NCI-H748 (cell line): ENCODE data around the gene CGGBP1.
"Not testable (repeated sequence)": the region's sequence is repeated elsewhere in the genome, so short reads cannot be mapped to it uniquely, and the experiment has no call there.

Experiments
- DNase-seq: peaks from one replicate; lab custom pipeline; 2025; ENCODE audit not compliant: unreplicated experiment; lab: John Stamatoyannopoulos, UW

CGGBP1 gene

DNA sequence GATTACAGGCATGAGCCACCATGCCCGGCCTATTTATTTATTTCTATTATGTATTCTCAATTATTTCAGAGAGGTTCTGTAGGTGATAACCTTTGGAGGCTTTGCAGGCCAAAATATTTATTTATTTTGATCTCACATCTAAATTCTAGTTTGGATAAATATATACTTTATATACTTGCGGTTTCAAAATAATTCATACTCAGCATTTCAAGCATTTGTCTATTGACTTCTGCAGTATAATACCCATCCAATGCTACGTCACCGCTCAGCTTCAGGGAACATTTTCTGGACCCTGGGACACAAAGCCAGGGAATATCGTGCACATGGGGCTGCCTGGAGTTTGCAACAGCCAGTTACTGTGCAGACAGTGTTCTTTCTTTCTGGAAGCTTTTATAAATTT lies 22.6 kb downstream of the CGGBP1 start:
- DNase-seq = no peak

DNA sequence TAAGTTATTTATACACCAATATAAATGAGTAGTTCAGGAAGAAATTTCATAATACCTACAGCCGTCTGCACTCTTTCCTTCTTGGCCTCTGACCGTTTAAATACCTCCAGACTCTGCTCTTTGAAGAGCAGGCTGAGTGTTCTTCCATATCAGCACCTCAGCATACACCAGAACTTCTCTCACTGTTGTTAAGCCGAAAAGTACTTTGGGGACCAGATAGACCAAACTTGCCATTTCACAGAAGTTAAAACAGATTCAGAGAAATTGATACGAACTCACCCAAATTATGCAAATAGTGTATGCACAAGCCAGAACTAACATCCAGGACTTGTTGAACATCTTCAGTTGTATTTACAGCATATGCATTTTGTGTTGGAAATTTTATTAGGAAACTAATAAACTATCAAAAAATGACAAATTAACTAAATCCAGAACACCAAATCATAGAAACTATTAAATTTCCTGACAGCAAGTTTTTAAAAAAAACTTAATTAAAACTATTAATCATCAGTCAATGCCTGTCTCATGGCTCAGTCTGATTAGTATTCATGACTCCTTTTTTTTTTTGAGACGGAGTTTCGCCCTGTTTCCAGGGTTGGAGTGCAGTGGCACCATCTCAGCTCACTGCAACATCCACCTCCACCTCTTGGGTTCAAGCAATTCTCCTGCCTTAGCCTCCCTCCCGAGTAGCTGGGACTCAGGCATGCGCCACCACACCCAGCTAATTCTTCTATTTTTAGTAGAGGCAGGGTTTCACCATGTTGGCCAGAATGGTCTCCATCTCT lies 24.1 kb downstream of the CGGBP1 start:
- DNase-seq = no peak

DNA sequence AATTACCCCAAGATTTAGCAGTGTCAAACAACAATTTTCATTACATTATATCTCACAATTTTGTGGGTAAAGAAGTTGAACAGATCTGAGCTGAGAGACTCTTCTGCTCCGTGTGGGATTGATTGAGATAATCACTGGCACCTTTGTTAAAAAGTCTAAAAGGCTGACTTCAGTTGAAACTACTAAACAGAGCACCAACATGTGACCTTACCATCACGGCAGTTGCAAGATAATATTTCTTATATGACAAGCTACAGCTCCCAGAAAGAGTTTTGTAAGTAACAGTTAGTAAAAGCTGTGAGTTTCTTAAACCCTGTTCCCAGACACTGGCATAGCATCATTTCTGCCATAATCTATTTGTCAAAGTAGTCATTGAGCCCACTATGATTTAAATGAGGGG lies 25.0 kb downstream of the CGGBP1 start:
- DNase-seq = no peak

DNA sequence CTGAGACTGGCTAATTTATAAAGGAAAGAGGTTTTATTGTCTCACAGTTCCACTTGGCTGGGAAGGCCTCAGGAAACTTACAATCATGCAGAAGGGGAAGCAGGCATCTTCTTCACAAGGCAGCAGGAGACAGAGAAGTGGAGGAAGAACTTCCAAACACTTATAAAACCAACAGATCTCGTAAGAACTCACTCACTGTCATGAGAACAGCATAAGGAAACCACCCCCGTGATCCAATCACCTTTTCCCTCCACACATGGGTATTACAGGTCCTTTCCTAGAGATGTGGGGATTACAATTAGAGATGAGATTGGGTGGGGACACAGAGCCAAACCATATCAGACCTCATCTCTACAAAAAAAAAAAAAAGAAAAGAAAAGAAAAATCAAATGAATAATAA lies 25.7 kb downstream of the CGGBP1 start:
- no peak for DNase-seq

DNA sequence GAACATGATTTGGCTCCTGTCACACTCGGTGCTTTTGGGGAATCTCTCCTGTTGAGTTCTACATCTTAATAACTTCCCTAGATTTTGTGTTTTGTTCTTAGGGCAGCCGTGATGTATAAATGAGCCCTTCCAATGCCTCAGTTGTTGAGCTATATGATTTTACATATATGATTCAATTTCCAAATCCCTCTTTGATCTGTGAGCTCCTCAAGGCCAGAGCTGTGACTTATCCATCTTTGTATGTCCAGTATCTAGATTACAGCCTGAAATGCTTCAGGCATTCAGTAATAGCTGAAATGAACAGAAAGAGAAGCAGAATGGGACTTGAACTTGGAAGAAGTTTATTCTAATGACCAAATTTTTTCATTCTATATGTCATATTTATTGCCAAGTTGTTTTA lies 26.6 kb downstream of the CGGBP1 start:
- DNase-seq = no peak

DNA sequence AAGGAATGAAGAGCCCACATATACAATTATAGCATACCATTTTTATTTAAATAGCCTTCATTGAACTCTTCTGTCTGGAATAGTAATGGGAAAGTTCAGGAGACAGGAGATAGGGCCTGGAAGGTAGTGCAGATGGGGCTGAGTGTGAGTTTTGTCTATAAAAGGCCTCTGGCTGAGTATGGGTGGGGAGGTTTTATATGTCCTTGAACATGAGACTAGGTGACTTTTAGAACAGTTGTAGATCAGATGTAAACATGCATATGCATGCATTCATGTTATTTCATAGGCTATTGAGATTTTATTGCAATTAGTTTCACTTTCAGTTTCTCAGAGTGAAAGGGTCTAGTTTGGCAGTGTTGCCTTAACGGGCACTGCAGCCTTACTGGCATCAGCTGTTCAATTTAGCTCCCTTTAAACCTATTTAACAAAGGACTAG lies 27.1 kb downstream of the CGGBP1 start:
- DNase-seq = peak; percentile 29

DNA sequence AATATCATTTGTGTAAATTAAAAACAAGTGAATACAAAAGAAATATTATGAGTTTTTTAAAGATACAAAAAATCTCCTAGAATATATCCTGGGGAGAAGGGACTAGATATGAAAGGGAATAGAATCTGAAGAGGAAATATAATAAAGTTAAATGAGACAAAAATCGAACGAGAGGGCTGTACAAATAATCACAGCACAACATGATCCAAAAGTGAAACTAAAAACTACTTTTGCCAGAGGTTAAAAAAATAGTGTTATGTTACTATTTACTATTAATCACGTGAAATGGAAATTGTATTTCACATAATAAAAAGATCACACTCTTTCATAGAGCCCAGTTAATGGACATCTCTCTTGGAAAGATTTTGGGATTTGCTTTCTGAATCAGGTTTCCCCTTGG lies 28.6 kb downstream of the CGGBP1 start:
- DNase-seq = no peak

DNA sequence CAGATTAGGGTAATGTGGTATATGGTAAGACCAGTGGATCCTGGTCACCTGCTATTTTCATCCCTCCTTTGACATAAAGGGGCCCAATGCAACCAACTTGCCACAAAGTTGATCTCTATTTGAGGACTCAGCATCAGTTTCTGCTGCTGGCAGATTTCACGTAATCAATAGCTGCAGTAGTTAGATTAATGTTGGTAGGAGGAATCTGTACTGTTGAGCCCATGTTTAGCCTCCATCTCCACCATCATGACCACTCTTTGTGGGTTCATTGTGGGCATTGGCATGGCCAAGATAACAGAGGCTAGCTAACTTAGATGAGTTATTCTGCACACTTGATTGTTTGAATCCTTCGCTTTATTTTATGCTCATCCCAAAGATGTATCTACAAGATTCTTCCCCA lies 29.9 kb downstream of the CGGBP1 start:
- no peak for DNase-seq

DNA sequence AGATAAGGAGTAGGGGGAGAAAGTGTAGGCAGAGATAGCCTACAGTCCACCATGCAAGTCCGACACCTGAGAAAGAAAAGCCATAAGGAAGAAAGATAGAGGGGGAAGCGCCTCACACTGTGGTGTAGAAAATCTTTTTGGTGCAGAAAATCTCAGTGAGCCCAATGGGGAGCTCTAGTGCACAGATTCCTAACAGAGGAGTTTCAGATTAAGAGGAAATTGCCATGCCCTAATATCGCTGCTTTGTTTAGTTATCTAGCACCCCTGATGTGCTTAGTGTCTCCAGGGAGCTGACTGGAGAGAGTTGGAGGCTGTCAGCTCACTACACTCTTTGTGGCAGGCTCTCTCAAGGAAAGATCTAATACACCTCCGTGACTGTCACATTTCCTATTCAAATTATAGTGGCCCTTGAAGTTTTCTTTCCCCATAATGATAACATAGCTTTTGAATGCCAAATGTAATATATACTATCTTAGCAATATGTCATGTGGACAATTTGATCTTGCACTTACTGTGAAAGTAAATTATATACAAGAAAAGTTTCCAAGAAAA lies 33.7 kb downstream of the CGGBP1 start:
- no peak for DNase-seq

DNA sequence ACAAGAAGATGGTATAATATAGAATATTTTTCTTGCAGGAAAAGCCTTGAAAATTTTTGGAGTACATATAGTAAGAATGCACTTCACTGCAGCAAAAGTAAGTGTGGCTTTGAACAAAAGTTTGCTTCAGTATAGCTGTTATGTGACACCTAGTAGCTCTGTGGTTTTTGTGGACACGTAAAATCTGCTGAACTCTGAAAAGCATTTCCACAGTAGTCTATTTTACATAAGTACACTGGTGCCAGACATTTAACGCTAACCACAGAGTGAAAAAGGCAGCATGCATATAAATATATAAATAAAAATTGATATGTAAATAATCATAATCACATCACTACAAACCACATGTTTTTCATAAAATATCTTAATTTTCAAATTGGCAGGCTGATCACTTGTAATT lies 39.8 kb downstream of the CGGBP1 start:
- DNase-seq = no peak

DNA sequence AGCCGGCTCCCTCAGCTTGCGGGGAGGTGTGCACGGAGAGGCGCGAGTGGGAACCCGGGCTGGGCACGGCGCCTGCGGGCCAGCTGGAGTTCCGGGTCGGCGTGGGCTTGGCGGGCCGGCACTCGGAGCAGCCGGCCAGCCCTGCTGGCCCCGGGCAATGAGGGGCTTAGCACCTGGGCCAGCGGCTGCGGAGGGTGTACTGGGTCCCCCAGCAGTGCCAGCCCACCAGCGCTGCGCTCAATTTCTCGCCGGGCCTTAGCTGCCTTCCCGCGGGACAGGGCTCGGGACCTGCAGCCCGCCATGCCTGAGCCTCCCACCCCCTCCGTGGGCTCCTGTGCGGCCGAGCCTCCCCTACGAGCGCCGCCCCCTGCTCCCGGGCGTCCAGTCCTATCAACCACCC lies 43.1 kb downstream of the CGGBP1 start:
- DNase-seq = not testable (repeated sequence)

DNA sequence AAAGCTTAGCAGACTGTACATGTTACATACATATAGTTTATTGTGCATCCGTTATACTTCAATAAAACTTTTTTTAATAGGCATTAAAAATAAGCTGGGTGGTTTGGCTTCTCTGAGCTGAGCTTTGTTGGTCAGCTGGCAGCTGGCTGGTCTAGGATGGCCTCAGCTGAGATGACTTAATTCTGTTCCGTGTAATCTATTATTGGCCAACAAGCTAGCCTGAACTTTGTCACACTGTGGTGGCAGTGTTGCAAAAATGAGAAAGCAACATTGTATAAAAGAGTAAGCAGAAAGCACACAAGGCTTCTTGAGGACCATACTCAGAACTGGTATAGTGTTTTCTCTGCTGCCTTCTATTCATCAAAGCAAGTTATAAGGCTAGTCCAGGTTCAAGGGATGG lies 45.2 kb downstream of the CGGBP1 start:
- no peak for DNase-seq

DNA sequence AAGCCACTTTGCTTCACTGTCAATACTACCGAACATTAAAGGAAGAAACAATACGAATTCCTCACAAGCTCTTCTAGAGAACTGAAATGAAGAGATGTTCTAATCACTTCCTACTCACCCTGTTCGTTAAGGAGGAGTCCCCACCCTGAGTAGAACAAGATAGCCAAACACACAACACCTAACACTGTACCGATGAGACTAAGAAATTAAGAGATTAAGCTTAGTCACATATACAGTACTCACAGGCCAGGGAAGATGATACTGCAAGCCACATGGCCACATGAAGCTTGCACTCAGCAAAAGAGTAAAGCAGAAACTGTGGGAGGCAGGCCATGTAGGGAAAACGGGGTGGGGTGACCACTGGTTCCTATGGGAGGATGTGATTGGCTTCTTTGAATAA lies 48.0 kb downstream of the CGGBP1 start:
- DNase-seq = no peak

DNA sequence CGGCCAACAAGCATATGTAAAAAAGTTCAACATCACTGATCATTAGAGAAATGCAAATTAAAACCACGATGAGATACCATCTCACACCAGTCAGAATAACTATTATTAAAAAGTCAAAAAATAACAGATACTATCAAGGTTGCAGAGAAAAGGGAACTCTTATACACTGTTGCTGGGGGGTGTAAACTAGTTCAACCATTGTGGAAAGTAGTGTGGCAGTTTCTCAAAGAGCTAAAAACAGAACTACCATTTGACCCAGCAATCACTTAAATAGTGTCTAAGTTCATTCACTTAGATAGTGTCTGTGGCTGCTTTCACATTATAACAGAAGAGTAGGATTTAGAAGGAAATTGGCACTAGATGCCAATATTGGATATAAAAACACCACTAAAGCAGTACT lies 49.7 kb downstream of the CGGBP1 start:
- DNase-seq = no peak

DNA sequence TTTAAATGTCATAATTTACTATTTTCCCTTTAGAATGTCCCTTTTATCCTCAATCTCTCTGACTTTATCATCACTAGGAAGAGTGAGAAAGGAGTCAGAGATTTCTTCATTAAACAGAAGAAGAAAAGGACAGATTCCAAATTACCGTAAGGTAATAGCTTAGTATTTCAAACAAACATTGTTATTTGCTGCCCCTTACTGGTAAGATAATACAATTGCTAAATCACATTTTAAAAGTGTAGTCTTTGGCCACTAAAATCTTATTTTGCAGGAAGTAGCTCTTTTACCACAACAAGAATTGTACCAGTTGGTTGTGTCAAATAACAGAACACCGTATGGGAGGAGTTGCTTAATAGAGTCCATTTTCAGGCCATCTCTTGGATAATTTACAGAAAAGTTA lies 53.7 kb downstream of the CGGBP1 start:
- DNase-seq = peak; percentile 38

DNA sequence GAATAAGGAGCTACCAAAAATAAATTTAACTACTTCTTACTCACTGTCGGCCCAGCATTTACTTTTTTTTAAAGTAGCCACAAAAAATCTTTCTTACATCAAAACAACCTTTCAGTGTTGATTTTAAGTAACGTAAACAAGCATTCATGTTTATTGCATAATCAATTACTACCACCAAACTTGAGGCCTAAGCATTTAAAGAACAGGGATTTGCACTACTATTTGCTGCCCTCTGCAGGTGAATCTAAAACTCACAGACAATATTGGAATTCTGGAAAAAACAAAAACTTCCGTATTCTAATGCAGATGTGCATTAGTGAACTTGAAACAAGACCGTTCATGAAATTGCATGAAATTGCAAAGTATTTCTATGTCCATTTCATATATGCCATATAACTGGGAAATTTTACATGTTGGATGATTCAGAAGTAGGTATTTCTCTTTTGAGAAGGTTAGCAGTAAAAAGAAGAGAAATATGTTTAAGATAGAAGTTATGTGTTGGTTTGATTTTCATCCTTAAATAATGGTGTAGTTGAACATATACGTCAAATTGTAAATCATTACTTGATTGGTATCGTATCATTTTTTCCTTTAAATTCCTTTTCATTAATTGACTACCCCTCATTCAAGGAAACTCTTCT lies 55.6 kb downstream of the CGGBP1 start:
- DNase-seq = peak; percentile 41

DNA sequence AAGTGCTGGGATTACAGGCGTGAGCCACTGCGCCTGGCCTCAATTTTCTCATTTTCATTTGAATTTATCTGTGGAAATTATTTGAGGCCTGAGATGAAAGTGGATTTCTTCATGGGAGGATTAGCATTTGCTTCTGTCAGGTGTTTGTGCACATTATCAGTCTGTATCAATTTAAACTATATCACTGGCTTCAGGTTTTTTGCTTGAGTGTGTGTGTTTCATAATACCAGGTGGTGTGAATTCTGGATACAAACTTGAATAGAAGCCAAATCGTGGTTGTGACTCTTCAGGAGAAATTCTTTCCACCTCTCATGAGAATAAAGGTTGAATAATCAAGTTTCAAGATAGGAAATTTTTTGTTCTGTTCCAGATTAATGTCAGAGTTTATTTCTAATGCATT lies 56.4 kb downstream of the CGGBP1 start:
- DNase-seq = no peak
